ENCODE results near the gene TIAM1. TPM values are rescaled to one million over a fixed set of nuclear protein-coding genes. Genes with fewer than 3 reads are reported as not detected.

Gene TIAM1
- total RNA-seq, 1 donor from 2014 or later, result 17.8 TPM

- Histone ChIP-seq H3K4me3 (ENCODE audit: insufficient read depth, low read depth, low read length) (no peak overlapping the region), H3K27ac (ENCODE audit: low read depth, low read length) (no peak overlapping the region), H3K27me3 (ENCODE audit: insufficient read depth, low read length) (peaks cover 5% of the 10 kb centered on the region), H4K20me1 (ENCODE audit: insufficient read depth, low read length) (no peaks in the 10 kb centered on the region), H3K79me2 (ENCODE audit: insufficient read depth, low read length) (no peaks in the 10 kb centered on the region), H3K36me3 (ENCODE audit: insufficient read depth, low read length) (no peaks in the 10 kb centered on the region), H3K9ac (ENCODE audit: low read length) (no peak overlapping the region), H2AFZ (ENCODE audit: low read depth, low read length) (no peak overlapping the region), H3K4me2 (ENCODE audit: low read length) (no peak overlapping the region), H3K4me1 (ENCODE audit: insufficient read depth, low read length) (no peaks in the 10 kb centered on the region), H3K9me3 (ENCODE audit: insufficient read depth, low read depth, low read length) (no peaks in the 10 kb centered on the region)
- H3K27me3 Mint-ChIP-seq (ENCODE audit: low read depth, unreplicated experiment), result no peaks in the 10 kb centered on the region
- DNase-seq (ENCODE audit: low read depth) (no peak), FAIRE-seq (no peak)
- no peaks in the 10 kb centered on the region for H3K36me3 Mint-ChIP-seq (ENCODE audit: low read depth, unreplicated experiment)
- no peak overlapping the region for H3K27ac Mint-ChIP-seq (ENCODE audit: unreplicated experiment)
- H3K9me3 Mint-ChIP-seq (ENCODE audit: unreplicated experiment), result no peaks in the 10 kb centered on the region
- no peak for TF ChIP-seq EZH2 (IDR thresholded peaks at IDR 0.05; ENCODE audit: insufficient read depth, low read length)
- TF ChIP-seq, protein P1, sequence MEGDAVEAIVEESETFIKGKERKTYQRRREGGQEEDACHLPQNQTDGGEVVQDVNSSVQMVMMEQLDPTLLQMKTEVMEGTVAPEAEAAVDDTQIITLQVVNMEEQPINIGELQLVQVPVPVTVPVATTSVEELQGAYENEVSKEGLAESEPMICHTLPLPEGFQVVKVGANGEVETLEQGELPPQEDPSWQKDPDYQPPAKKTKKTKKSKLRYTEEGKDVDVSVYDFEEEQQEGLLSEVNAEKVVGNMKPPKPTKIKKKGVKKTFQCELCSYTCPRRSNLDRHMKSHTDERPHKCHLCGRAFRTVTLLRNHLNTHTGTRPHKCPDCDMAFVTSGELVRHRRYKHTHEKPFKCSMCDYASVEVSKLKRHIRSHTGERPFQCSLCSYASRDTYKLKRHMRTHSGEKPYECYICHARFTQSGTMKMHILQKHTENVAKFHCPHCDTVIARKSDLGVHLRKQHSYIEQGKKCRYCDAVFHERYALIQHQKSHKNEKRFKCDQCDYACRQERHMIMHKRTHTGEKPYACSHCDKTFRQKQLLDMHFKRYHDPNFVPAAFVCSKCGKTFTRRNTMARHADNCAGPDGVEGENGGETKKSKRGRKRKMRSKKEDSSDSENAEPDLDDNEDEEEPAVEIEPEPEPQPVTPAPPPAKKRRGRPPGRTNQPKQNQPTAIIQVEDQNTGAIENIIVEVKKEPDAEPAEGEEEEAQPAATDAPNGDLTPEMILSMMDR (IDR thresholded peaks at IDR 0.05; ENCODE audit: insufficient read depth, low read depth, low read length), result no peak
- H3K4me3 Mint-ChIP-seq (ENCODE audit: unreplicated experiment), result no peak overlapping the region
- H3K4me1 Mint-ChIP-seq (ENCODE audit: low read depth, unreplicated experiment), result peaks cover 14% of the 10 kb centered on the region
These were observed 16.7 kb upstream of the TIAM1 start for GRCh38 chr21:31360717-31361116.

DNA sequence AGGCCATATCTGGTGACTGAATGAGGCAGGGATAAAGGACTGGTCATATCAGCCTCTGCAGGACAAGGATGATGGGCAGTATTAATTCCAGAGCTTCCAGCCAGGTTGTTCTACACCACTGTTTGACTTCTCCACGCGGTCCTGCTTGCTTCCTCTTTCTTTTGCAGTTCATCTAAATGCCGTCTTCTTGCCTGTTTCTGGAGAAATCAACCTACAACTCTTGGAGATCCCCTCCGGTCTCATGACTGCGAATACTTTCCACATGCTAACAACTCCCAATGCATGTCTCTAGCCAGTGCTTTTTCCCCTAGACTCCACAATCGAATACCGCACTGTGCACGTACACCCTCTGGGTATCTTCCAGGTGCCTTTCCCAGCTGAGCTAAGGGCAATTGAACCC lies 14.1 kb upstream of the TIAM1 start:
- H3K9me3 ChIP-seq (ENCODE audit: insufficient read depth, low read depth, low read length), result no peaks in the 10 kb centered on the region
- H3K27me3 ChIP-seq (ENCODE audit: insufficient read depth, low read length), result peaks cover 5% of the 10 kb centered on the region
- no peak overlapping the region for H3K4me2 ChIP-seq (ENCODE audit: low read length)
- H3K27ac Mint-ChIP-seq (ENCODE audit: unreplicated experiment), result no peak overlapping the region
- H3K36me3 ChIP-seq (ENCODE audit: insufficient read depth, low read length), result no peaks in the 10 kb centered on the region
- no peaks in the 10 kb centered on the region for H3K9me3 Mint-ChIP-seq (ENCODE audit: unreplicated experiment)
- H3K4me1 Mint-ChIP-seq (ENCODE audit: low read depth, unreplicated experiment), result peaks cover 16% of the 10 kb centered on the region
- H3K27me3 Mint-ChIP-seq (ENCODE audit: low read depth, unreplicated experiment), result no peaks in the 10 kb centered on the region
- H2AFZ ChIP-seq (ENCODE audit: low read depth, low read length), result no peak overlapping the region
- H3K36me3 Mint-ChIP-seq (ENCODE audit: low read depth, unreplicated experiment), result no peaks in the 10 kb centered on the region
- no peak for TF ChIP-seq EZH2 (IDR thresholded peaks at IDR 0.05; ENCODE audit: insufficient read depth, low read length)
- TF ChIP-seq, protein P1 (IDR thresholded peaks at IDR 0.05; ENCODE audit: insufficient read depth, low read depth, low read length), result no peak
- no peak overlapping the region for H3K27ac ChIP-seq (ENCODE audit: low read depth, low read length)
- no peaks in the 10 kb centered on the region for H3K79me2 ChIP-seq (ENCODE audit: insufficient read depth, low read length)
- FAIRE-seq (no peak), DNase-seq (ENCODE audit: low read depth) (no peak)
- peaks cover 15% of the 10 kb centered on the region for H3K4me1 ChIP-seq (ENCODE audit: insufficient read depth, low read length)
- no peak overlapping the region for H3K4me3 Mint-ChIP-seq (ENCODE audit: unreplicated experiment)
- no peak overlapping the region for H3K9ac ChIP-seq (ENCODE audit: low read length)
- H3K4me3 ChIP-seq (ENCODE audit: insufficient read depth, low read depth, low read length), result no peak overlapping the region
- H4K20me1 ChIP-seq (ENCODE audit: insufficient read depth, low read length), result no peaks in the 10 kb centered on the region

- H3K27me3 Mint-ChIP-seq (ENCODE audit: low read depth, unreplicated experiment), result no peaks in the 10 kb centered on the region
- H3K9me3 Mint-ChIP-seq (ENCODE audit: unreplicated experiment), result no peaks in the 10 kb centered on the region
- Histone ChIP-seq H3K27me3 (ENCODE audit: insufficient read depth, low read length) (peaks cover 5% of the 10 kb centered on the region), H3K36me3 (ENCODE audit: insufficient read depth, low read length) (no peaks in the 10 kb centered on the region), H3K9me3 (ENCODE audit: insufficient read depth, low read depth, low read length) (no peaks in the 10 kb centered on the region), H3K4me1 (ENCODE audit: insufficient read depth, low read length) (peaks cover 20% of the 10 kb centered on the region), H3K4me3 (ENCODE audit: insufficient read depth, low read depth, low read length) (no peak overlapping the region), H4K20me1 (ENCODE audit: insufficient read depth, low read length) (no peaks in the 10 kb centered on the region), H3K4me2 (ENCODE audit: low read length) (no peak overlapping the region), H3K9ac (ENCODE audit: low read length) (no peak overlapping the region), H3K27ac (ENCODE audit: low read depth, low read length) (no peak overlapping the region), H2AFZ (ENCODE audit: low read depth, low read length) (no peak overlapping the region), H3K79me2 (ENCODE audit: insufficient read depth, low read length) (no peaks in the 10 kb centered on the region)
- H3K4me3 Mint-ChIP-seq (ENCODE audit: unreplicated experiment), result no peak overlapping the region
- FAIRE-seq (no peak), DNase-seq (ENCODE audit: low read depth) (no peak)
- H3K36me3 Mint-ChIP-seq (ENCODE audit: low read depth, unreplicated experiment), result no peaks in the 10 kb centered on the region
- H3K4me1 Mint-ChIP-seq (ENCODE audit: low read depth, unreplicated experiment), result peaks cover 20% of the 10 kb centered on the region
- no peak overlapping the region for H3K27ac Mint-ChIP-seq (ENCODE audit: unreplicated experiment)
- TF ChIP-seq, protein P1 (IDR thresholded peaks at IDR 0.05; ENCODE audit: insufficient read depth, low read depth, low read length), result no peak
- no peak for TF ChIP-seq EZH2 (IDR thresholded peaks at IDR 0.05; ENCODE audit: insufficient read depth, low read length)
These were observed 12.4 kb upstream of the TIAM1 start for GRCh38 chr21:31356440-31356839.
